Measurements from ENCODE around the gene TNIK. TPM values are rescaled to one million over a fixed set of nuclear protein-coding genes. Genes with fewer than 3 reads are reported as not detected.

The TNIK gene
- total and polyA plus RNA-seq, 10 donors, result 0.85 to 34.5 (median 14.1) TPM

GRCh38 chr3:171086914-171087313 lies 373.3 kb downstream of the TNIK start:
- intact Hi-C loops (cut with DNase I; ENCODE audit: low total_unique reads), result no loop called here
- DNase-seq, result no peak
- H3K9me3 ChIP-seq, result no peaks in the 10 kb centered on the region
- TF ChIP-seq POLR2A (IDR thresholded peaks at IDR 0.05) (no peak), CTCF (IDR thresholded peaks at IDR 0.05 in 8 of 11, conservative IDR thresholded peaks at IDR 0.05 in 3 of 11) (no peak), POLR2AphosphoS5 (IDR thresholded peaks at IDR 0.05) (no peak)
- WGBS, 5 donors, result 71 to 100% (median 89%) methylated on average over 1 of the region's 1 CpG
- no peak overlapping the region for H3K27ac ChIP-seq
- H3K27me3 ChIP-seq (replicated peaks in 1 of 7), result no peaks in the 10 kb centered on the region
- peaks cover 0 to 59% (median 2%) of the 10 kb centered on the region in 6 donors for H3K36me3 ChIP-seq
- no peak overlapping the region for H3K4me3 ChIP-seq
- H3K4me1 ChIP-seq, result no peaks in the 10 kb centered on the region

GRCh38 chr3:171077261-171077660 lies 382.9 kb downstream of the TNIK start:
- no peaks in the 10 kb centered on the region for H3K27me3 ChIP-seq (replicated peaks in 1 of 7)
- H3K9me3 ChIP-seq, result no peaks in the 10 kb centered on the region
- TF ChIP-seq POLR2AphosphoS5 (IDR thresholded peaks at IDR 0.05), result no peak
- no peak overlapping the region for H3K27ac ChIP-seq
- 90 to 96% (median 94%) methylated on average over 2 of the region's 2 CpGs for WGBS, 5 donors
- peaks cover 0 to 30% (median 0%) of the 10 kb centered on the region in 6 donors for H3K36me3 ChIP-seq
- no peak overlapping the region for H3K4me3 ChIP-seq
- H3K4me1 ChIP-seq, result no peaks in the 10 kb centered on the region
- intact Hi-C loops (cut with DNase I; ENCODE audit: low total_unique reads), result no loop called here
- DNase-seq, result no peak

DNA sequence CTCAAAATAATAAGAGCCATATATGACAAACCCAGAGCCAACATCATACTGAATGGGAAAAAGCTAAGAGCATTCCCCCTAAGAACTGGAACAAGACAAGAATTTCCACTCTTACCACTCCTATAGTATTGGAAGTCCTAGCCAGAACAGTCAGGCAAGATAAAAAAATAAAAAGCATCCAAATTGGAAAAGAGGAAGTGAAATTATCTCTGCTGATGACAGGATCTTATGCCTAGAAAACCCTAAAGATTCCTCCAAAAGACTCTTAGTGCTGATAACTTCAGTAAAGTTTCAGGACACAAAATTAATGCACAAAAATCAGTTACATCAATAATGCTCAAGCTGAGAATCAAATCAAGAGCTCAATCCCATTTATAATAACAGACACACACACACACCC lies 387.8 kb downstream of the TNIK start:
- intact Hi-C loops (cut with DNase I; ENCODE audit: low total_unique reads), result no loop called here
- TF ChIP-seq POLR2AphosphoS5 (IDR thresholded peaks at IDR 0.05), result no peak
- no peak for TF ChIP-seq POLR2A (IDR thresholded peaks at IDR 0.05)
- TF ChIP-seq CTCF (IDR thresholded peaks at IDR 0.05 in 8 of 11, conservative IDR thresholded peaks at IDR 0.05 in 3 of 11), result no peak
- no peak overlapping the region for H3K4me3 ChIP-seq
- no peak for DNase-seq
- no peak overlapping the region for H3K27ac ChIP-seq
- H3K4me1 ChIP-seq, result no peaks in the 10 kb centered on the region
- peaks cover 0 to 26% (median 0%) of the 10 kb centered on the region in 6 donors for H3K36me3 ChIP-seq
- no peaks in the 10 kb centered on the region for H3K27me3 ChIP-seq (replicated peaks in 1 of 7)
- no peaks in the 10 kb centered on the region for H3K9me3 ChIP-seq

GRCh38 chr3:171068658-171069057 lies 391.5 kb downstream of the TNIK start:
- Histone ChIP-seq H3K36me3 (peaks cover 0 to 62% (median under 1%) of the 10 kb centered on the region in 6 donors), H3K27me3 (replicated peaks in 1 of 7) (no peaks in the 10 kb centered on the region), H3K4me3 (no peak overlapping the region), H3K4me1 (no peaks in the 10 kb centered on the region), H3K27ac (no peak overlapping the region), H3K9me3 (no peaks in the 10 kb centered on the region)
- TF ChIP-seq POLR2A (IDR thresholded peaks at IDR 0.05) (no peak), POLR2AphosphoS5 (IDR thresholded peaks at IDR 0.05) (no peak), CTCF (IDR thresholded peaks at IDR 0.05 in 8 of 11, conservative IDR thresholded peaks at IDR 0.05 in 3 of 11) (no peak)
- 77 to 86% (median 85%) methylated on average over 3 of the region's 3 CpGs for WGBS, 5 donors
- intact Hi-C loops (cut with DNase I; ENCODE audit: low total_unique reads), result no loop called here
- no peak for DNase-seq

DNA sequence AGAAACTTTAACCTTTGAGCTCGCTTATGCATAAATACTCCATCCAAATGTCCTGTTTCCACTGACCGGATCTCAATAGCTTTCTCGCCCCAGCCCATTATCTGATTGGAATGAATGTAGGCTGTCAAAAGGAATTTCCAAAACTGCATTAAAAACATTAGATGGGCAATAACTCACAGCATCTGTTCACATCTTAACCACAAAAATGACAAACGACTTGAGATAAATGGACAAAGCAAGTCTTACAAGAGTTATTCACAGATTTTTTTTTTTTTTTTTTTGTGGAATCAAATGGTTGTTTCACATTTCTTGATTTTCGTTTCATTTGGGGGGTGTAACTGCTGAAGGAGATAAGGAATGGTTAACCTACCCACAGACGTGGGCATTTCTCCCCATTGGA lies 394.0 kb downstream of the TNIK start:
- peaks cover 0 to 66% (median 1%) of the 10 kb centered on the region in 6 donors for H3K36me3 ChIP-seq
- WGBS, 5 donors, result 85 to 94% (median 90%) methylated on average over 6 of the region's 6 CpGs
- TF ChIP-seq POLR2AphosphoS5 (IDR thresholded peaks at IDR 0.05) (no peak), CTCF (IDR thresholded peaks at IDR 0.05 in 8 of 11, conservative IDR thresholded peaks at IDR 0.05 in 3 of 11) (no peak)
- H3K27ac ChIP-seq, result no peak overlapping the region
- no peaks in the 10 kb centered on the region for H3K9me3 ChIP-seq
- intact Hi-C loops (cut with DNase I; ENCODE audit: low total_unique reads), result no loop called here
- no peak for DNase-seq
- no peak overlapping the region for H3K4me3 ChIP-seq
- H3K27me3 ChIP-seq (replicated peaks in 1 of 7), result no peaks in the 10 kb centered on the region
- no peaks in the 10 kb centered on the region for H3K4me1 ChIP-seq
